Erythroblast (primary cell): Measurements from ENCODE around the gene FOCAD.

ENCODE experiments used
- GATA1 ChIP-seq: IDR thresholded peaks from 2 replicates; pipeline ENCODE4 v1.6.1; 2011; ENCODE audit warnings: low read depth, mild to moderate bottlenecking, control low read depth, low read length, moderate library complexity
- POLR2A ChIP-seq: IDR thresholded peaks from 2 replicates; pipeline ENCODE4 v1.6.1; 2011; ENCODE audit warnings: mild to moderate bottlenecking, low read length

DNA sequence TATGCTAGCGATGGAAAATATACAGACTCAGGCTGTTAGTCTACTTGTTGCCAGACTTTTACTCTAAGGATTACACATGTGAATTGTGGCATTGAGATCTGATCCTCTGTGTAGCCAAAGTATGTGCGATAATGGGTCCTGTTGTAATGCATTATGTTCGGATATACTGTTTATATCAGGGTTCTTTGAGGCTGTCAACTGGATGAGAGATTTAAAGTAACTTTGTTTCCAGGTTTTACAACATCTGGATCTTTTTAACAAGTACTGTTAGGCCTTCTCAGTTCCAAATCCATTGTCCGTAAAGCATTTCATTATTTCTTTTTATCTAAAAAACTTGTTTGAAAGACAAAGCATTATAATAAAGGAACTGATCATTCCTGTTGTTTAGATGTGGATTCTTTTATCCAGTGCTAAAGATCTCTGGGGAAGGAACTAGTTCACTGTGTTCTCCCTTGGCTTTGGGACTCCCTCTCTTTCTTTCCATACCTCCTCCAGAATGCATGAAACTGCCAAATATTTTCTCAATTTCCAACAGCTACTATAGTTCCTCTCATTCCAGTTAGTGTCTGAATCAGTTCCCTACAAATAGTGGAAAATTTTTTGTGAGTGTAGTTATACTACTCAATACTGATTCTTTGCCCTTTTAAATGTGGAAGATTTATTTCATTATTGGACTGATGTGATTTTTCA is 278.6 kb downstream of the FOCAD start:
- TF ChIP-seq POLR2A (no peak), GATA1 (no peak)
